Activated CD8-positive, alpha-beta memory T cell treated with anti-CD3 and anti-CD28 coated beads for 4 hours (primary cell): Measurements from ENCODE around the gene ZRANB1.
"Not testable (repeated sequence)": the region's sequence is repeated elsewhere in the genome, so short reads cannot be mapped to it uniquely, and the experiment has no call there.

Experiments
- DNase-seq, 2 donors: peaks; one replicate each; pipeline ENCODE4 v3.0.0-alpha.2; 2020; ENCODE audit warnings: low read depth in 2 of 2

Gene ZRANB1

DNA sequence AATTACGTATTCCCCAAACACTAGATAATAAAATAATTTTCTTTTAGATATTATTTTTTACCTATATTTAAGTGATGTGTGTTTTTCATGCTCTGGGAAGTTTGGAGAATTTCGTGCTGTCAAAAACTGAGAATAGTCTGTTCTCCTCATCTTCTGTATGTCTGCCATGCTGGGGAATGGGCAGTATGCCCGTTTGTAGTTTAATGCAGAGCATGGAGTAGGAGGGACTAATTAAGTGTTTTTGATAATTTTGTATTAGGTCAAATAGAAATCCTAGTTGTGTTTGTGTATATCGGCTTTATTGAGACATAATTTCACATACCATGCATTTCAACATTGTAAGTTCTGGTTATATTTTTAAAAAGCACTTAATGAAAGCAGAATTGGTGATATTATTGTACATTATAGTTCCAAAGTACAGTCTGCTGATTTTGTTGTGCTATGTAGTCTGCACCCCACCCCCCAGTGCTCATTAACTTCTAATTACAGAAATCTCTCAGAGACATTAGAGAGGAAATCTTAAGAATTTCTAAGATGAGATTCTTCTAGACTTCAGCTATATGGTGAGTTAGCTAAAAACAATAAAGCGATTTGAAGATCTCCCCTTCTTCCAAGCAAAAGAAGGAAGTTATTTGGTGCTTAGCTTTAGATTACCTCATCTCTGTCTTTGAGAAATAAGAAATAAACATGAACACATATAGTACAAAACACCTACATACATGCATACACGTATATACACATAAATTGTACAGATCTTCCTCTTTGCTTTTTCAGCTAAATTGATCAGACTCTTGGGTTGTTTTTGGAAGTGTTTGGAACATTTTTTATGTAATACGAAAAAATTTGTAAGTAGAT is 22.2 kb downstream of the ZRANB1 start:
- no peak for DNase-seq

DNA sequence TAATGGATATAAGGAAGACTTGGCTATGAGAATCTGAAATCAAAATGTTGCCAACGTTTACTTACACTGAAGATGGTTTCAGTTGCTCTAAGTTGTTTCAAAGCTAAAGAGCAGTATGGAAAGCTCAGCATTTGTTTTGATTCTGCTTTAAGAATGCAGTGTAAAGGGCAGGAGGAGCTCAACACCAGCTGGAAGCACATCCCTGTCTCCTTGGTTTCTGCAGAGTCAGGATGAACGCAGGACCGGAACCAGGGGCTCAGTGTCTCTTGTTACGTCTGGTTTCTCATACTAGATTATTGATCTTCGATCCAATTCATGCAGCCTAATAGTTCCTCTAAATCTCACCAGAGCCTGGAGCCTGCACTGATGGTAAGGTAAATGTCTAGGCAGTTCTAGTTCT is 24.1 kb downstream of the ZRANB1 start:
- DNase-seq = no peak

DNA sequence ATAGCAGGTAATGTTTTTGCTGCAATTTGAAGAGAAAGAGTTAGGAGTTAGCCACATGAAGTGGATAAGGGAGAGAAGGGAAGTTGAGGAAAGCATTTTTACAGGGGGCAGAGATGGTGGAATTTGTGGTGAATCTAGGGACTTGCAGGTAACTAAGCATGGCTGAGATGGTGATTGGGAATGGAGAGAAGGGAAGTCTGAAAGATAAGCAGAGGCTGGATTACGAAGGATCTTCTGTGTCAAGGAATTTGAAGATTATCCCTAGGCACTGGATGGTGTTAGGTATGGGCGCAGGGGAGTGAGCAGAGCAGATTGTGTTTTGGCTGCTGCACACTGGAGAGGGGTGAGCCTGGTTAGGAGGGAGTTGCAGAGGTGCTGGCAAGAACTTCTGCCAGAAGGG is 25.3 kb downstream of the ZRANB1 start:
- DNase-seq = no peak

DNA sequence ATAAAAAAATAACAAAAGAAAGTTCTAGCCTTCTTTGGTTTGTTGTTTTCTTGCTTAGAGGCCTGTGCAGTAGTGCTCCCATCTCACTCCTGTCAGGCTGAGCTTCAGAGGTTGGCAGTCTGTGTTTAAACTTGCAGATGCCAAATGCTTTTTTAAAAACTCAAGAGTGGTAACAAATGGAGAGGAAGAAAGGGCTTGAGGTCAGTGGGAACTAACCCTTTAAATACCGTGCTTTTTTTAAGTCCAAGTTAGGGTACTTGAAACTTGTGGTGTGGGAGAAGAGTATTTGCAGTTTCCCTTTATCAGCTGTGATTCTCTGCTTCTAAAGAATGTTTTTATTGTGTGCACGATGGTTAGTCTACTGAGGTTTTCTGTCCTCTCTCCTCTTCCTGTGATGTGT is 29.4 kb downstream of the ZRANB1 start:
- no peak for DNase-seq

DNA sequence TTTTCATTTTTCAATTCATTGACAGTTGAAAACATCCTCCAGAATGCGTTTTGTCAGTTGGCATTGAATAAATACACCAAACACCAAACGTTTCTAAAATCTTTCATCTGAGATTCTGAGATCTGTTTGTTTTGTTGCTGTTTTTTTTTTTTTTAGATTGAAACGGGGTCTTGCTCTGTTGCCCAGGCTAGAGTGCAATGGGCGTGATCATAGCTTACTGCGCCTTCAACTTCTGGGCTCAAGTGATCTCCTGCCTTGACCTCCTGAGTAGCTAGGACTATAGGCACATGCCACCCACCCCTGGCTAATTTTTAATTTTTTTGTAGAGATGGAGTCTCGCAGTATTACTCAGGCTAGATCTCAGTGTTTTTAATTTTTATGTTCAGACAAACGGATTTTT is 30.7 kb downstream of the ZRANB1 start:
- DNase-seq = no peak

DNA sequence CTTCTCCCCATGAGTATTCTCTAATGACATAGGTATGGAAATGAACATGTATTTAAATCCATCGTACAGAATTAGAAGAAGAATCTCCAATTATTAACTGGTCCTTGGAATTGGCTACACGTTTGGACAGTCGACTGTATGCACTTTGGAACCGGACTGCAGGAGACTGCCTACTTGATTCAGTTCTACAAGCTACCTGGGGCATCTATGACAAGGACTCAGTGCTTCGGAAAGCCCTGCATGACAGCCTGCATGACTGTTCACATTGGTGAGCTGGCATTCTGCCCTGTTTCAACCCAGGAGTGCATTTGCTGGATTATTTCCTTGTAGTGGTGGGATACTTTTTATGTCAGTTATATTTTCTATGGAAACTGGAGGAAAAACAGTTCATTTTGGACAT is 32.2 kb downstream of the ZRANB1 start:
- no peak for DNase-seq

DNA sequence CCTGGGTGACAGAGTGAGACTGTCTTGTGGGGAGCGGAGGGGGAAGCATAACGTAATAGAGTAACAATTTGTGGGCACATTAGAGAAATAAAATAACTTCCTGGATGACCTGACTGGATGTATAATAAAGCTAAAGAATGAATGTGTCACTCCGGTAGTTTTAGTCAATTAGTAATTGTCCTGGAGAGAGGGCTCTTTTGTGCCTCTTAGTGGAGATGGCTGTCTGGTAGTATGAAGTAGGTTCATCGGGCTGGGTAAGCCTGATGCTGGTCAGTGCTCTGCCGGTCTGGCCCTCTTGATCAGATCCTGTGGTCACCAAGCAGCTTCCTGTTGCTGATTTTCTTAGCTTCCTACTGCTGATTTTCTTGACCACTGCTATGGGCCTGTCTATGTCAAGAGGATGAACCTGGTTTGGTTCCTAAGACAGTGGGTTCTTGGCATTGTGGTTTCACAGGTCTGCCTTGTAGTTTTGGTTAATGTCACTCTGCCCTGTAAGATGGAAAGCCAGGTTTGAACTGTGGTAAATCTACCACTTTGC is 34.1 kb downstream of the ZRANB1 start:
- DNase-seq = no peak

DNA sequence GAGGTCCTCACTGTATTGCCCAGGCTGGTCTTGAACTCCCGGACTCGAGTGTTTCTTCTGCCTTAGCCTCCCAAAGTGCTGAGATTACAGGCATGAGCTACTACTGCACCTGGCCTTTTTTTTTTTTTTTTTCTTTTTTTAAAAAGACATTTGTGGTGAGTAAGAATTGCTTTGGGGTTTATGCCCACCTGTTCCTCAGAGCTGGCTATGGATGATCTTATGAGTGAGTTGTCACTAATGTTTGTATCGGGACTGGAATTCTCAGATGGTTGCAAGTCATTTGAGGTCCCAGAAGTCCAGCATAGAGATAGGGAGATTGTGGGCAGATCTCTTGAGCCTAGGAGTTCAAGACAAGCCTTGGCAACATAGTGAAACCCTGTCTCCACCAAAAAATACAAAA is 35.2 kb downstream of the ZRANB1 start:
- no peak for DNase-seq

DNA sequence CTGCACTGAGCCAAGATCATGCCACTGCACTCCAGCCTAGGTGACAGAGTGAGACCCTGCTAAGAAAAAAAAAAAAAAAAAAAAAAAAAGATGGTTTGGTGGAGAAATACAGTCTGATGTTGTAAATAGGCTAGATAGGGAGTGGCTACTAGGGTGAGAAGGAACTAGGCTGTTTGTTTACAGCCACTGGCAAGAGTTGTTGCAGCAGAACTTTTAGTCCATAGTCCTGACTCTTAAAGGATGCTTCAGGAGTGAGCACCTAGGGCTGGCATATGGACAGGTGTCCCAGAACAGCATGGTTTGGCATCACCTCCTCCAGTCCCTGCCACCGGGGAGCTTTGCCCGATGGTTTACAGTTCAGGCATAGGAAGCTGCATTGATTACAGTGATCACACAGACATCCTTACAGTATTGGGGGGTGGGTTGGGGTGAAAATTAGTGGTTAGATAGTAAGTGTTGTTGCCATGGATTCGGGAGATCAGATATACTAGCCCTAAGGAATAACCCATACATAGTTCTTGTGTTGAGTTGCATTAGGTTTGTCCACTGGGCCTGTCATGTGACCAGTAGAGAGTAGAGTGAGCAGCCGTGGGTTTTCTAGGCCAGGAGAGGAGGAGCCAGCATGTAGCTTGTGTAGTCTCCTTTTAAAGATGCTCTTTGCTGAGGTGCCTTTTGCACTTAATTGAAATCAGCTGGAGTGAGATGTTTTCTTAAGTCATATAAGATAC is 35.9 kb downstream of the ZRANB1 start:
- no peak for DNase-seq

DNA sequence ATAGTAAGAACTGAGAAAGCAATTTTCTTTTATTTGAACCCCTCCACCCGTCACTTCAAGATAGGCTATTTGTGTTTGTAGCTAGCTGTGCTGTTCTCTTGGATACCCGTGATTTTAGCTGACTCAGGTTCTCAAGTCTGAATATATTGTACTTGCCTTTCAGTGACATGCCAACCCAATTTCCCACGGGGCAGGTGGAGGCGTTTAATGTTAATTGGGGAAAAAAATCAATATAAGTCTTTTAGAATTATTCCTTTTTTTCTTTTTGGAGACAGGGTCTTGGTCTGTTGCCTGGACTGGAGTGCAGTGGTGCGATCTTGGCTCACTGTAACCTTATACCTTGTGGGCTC is 36.4 kb downstream of the ZRANB1 start:
- DNase-seq = no peak

DNA sequence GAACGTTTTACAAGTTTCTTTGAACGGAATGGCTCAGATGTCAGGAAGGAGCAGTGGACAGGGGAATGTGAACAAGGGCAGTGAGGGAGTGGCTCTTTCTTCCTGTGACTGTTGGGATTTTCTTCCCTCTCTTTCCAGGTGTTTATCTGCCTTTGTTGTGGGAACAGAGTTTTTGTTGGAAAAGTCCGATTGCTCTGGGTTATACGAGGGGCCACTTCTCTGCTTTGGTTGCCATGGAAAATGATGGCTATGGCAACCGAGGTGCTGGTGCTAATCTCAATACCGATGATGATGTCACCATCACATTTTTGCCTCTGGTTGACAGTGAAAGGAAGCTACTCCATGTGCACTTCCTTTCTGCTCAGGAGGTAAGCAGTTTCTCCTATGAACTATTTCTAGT is 41.4 kb downstream of the ZRANB1 start:
- DNase-seq = no peak

DNA sequence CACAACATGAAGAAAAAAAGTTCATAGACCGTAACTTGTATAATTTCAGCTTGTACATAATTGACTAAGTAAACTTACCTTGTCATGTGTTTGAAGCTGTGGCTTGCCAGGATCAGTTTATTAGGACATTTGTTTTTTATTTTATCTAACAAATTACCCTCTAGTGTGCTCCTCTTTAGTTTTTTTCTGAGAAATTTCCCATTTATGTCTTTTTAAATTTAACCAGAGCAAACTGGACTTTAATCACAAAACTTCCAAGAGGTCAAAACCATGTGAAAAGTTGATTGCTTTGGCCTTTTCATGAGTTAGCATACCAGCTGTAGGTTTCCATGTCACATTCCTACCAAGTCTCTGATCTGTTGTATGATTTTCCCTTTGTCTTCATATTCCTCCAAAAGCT is 42.5 kb downstream of the ZRANB1 start:
- no peak for DNase-seq

DNA sequence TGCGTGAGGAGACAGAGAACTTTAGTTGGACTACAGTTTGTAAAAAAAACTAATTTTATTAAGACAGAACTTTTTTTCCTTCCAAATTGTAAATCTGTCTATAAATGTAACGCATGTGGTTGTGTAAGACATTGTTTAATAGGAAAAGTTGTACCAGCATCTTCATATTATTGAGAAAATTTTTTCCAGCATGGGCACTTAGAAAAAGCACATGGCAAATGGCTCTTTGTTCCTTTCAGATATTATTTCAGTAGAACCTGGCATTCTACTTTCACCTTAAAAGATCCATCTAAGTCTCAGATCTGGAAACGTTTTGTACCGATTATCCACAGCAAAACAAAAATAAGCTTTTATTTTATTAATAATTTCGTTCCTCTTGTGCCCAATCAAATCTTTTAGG is 43.2 kb downstream of the ZRANB1 start:
- DNase-seq = no peak

DNA sequence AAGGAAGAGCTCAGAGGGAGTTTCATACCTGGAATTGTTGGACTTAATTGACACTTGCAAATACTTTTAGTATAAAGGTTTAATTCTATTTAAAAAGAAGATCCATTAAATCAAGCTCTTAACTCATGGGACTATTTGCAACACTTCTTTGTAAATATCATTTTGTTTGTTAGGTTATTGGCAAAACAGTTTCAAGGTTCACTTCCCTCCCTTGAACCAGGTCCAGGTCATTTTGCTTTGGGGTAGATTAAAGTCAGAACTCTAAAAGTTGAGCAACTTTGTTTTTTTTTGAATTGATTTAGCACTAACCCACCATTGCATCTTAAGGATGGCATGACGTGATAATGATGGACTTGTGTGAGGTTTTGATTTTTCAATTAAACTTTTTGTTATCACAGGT is 45.9 kb downstream of the ZRANB1 start:
- DNase-seq = no peak

DNA sequence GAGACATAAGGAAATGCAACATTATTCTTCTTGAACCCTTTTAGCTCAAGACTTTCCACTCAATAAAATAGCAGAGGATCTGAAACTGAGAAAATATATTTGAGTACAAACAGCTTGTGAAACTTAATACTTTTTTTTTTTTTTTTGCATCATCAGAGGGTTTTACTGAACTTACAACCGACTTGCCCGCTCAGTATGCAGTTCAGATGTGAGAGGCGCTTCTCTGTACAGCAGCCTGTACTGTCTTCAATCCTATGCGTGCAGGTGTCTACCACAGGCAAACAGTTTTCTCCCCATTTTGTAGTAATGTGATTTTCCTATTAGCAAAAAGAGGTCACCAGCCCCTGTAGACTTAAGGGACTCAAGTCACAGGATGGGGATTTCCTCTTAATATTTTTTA is 46.8 kb downstream of the ZRANB1 start:
- not testable (repeated sequence) for DNase-seq

DNA sequence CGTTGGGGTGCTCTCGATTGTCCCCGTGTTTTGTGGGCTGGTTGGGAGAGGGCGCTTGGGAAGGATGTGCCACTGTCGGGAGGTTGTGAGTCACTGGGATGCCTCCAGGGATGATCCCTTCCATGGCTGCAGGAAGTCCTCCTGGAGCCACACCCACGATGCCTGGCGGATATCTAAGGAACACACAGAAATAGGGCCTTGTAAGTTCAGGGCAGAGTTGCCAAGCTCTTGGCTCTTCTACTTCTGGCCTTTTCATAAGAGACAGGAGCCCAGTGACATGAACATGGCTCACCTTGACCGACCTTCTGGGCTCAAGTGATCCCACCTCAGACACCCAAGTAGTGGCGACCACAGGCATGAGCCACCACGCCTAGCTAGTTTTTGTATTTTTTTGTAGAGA is 47.6 kb downstream of the ZRANB1 start:
- no peak for DNase-seq

DNA sequence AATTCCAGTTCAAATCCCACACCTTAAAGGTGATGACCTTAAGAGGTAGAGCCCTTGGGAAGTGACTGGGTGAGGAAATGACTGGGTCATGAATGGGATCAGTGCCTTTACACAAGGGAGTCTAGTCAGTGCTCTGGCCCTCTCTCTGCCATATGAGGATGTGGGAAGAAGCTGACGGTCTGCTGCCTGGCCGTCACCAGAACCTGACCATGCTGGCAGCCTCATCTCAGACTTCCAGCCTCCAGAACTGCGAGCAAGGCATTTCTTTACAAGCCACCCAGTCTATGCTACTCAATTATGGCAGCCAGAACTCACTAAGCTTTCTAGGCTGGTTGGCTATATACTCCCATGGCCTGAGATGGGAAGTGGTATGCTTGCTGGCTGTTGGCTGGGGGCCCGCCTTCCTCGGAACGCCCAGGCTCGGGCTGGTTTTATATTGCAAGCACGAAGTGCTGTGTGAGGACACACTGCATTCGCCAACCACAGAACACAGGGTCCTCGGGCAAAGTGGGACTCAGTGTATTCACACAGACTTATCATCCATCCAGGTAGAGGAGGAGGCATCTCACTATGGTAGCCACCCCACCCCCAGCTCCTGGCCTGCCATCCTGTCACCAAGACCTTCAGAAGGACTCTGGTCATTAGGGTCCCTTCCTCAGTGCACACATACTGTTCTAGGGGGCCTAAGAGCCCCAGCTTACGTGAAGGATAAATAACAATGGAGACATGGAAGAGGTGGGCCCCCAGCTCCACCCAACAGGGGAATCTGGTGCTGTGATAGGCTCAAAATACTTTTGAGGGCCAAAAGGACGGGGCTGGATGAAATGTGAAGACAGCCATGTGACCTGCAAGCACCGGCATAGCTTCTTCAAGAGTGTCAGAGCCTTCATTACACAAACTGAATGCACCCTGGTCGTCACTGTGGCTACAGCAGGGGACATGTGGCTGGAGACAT is 49.0 kb downstream of the ZRANB1 start:
- DNase-seq = no peak

DNA sequence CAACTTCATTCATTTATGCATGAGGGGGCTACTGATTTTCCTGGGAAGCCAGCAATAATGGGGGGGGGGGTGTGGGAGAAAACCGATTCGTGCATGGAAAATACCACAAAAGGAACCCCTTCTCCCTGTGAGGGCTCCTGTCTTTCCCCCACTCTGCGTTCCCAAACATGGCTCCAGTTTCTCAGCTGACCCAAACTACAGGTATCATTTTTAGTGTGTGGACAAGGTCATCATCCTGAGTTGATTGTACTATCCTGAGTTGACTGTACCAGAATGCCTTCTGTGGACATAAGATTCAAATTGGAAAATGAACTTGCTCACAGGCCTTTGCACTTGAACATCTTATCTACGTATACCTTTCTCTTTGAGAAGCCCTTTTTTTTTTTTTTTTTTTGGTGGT is 49.9 kb downstream of the ZRANB1 start:
- no peak for DNase-seq

DNA sequence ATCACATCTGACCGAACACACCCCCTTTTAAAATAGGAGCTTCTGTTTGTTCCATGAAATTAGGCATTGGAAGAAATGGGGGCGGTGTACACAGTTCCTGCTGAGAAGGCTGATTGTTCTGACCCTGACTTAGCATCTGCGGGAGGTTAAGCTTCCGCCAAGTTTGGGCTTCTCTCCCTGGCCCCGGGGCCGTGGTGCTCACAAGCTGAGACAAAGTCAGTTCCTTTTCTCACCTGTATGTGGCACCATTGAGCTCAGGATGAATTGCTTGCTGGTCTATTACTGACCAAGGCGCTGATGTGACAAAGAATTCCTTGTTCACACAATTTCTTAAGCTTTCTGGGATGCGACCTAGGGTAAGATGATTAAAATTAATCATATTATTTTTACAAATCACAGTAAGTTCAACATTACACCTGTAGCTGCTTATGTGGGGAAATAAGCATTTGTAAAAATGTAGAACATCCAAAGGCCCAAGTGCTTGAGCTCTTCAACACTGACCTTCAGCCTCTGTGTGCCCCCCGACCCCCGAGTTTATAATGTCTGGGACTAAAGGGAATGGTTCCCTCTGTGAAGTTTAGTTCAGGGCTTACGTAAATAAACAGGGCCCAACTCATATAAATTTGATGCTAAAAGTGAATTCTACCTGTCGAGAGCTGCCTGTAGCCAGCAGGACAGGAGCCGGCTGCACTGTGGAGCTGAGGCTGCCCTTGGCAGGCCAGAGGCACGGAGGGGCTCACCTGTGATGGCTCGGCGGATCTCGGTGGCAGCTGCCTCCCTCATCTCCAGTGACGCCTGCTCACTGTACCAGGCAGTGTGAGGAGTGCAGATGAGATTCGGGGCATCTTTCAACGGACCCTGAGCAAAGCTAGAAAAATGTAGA is 50.8 kb downstream of the ZRANB1 start:
- no peak for DNase-seq

DNA sequence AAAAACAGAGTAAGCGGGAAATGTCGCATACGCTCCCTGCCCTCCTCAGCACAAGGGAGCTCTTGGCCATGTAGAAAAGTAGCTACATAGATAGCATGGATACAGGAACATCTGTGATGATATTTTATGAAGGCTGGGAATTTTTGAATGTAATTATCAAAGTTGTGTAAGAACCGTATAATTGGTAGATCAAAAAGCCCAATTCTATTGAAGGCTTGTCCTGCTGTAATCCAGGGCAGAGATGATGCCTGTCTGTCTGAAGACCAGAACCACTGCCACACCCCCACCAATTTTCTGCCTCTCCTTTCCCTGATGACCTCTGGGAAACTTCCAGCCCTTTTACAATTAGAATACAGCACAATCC is 51.4 kb downstream of the ZRANB1 start:
- DNase-seq = no peak
